IPS-18c (cell line): Measurements from ENCODE around the gene TUBA4B.

Source experiments
- H3K4me3 ChIP-seq: 2 replicates; pipeline ENCODE4 v1.7.0; 2013; ENCODE audit warnings: low read depth, mild to moderate bottlenecking, low read length, moderate library complexity; ENCODE audit not compliant: insufficient read depth
- H3K9me3 ChIP-seq: one replicate; pipeline ENCODE4 v1.6.1; 2013; ENCODE audit warnings: mild to moderate bottlenecking, low read length, moderate library complexity; ENCODE audit not compliant: control insufficient read depth, insufficient read depth

TUBA4B gene

DNA sequence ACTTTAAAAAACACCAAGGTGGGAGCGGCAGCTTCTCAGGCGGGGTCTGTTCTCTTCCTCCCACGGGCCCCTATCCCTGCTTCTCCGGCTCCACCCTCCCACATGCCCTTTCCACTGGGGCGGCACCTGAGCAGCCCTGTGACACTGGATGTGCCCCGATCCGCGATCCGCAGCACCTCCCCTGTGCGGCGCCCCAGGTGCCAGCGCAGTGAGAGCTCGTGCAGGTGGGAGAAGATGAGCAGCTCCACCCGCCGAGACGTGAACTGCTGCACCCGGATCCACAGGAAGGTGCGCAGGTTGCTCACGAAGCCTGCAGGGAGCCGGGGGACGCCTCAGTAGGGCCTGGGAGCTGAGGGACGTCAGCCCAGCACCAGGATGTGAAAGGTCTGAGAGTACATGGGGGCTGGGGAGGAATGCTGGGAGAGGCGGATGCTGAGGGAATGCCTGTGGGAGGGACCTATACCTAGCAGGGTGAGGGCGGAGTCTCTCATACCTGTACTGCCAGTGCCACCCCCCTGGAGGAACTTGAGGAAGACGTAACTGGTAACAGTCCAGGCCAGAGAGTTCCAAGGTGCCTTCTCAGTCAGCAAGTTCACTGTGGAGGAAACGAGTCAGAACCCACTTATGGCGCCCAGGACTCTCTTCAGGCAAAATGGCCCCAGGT lies 37.0 kb upstream of the TUBA4B start:
- Histone ChIP-seq H3K4me3 (no peak overlapping the region), H3K9me3 (no peaks in the 10 kb centered on the region)

DNA sequence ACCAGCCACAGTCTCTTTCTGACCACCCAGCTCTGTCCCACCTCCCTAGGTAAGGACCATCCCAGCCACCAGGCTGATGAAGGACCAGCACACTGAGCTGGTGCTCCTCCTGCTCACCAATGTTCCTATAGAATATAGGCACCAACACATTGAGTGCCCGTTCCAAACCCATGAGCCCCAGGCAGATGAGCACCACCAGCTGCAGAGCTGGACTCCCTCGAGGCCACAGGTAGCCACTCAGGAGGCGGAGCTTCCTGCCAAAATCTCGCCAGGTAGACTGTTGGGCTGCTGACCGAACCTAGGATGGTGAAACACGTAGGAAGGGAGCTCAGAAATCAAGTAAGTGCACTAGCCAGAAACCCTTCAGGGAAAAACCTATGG lies 36.5 kb upstream of the TUBA4B start:
- no peak overlapping the region for H3K4me3 ChIP-seq

GRCh38 chr2:219218217-219218731 lies 34.8 kb upstream of the TUBA4B start:
- Histone ChIP-seq H3K4me3 (peak overlapping the region; percentile 65), H3K9me3 (no peaks in the 10 kb centered on the region)

More for the DNA sequence above, 36.5 kb upstream of the TUBA4B start:
- H3K9me3 ChIP-seq: no peaks in the 10 kb centered on the region

GRCh38 chr2:219218732-219219701 lies 34.0 kb upstream of the TUBA4B start, which contains the start of gene ABCB6:
ABCB6 (minus strand) TSS chr2:219218958; CDS start chr2:219218673, 285 bp downstream.
- Histone ChIP-seq H3K9me3 (no peaks in the 10 kb centered on the region), H3K4me3 (peak within 1 kb of the TSS; percentile 65)

DNA sequence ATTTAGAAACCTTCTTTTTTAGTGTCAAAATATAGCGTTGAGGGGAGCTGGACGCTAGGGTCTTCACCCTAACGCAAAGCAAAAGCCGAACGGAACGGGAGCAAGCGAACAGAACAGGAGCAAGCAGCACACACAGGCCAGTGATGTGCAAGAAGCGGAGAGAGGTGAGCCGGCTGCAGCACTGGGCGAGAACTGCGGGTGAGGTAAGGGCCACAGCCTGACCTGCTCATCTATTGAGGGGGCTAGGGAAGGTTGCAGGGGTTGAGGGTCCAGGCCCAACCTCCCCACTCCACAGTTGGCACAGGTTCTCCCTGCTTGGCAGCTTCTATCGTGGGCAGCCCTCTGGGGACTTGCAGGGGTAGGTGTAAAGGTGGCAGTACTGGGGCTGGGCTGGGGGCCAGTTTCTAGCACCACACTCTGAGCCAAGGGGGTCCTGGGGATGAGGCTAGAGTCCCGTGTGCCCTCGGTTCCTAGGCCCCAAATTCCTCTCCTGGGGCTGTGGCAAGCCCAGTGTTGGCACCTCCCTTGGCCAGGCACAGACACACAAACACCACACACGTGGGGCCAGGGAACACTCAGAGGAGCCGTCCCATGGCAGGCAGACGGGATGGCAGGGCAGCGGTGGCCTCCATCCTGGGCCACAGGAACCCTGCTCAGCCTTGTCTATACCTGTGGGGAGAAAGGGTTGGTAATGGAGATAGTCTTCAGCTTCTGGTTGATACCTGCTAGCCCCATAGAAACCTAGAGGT lies 33.1 kb upstream of the TUBA4B start:
- Histone ChIP-seq H3K4me3 (no peak overlapping the region), H3K9me3 (no peaks in the 10 kb centered on the region)

- no peaks in the 10 kb centered on the region for H3K9me3 ChIP-seq
- no peak overlapping the region for H3K4me3 ChIP-seq
Observed at GRCh38 chr2:219220652-219221402, 32.2 kb upstream of the TUBA4B start.

GRCh38 chr2:219221957-219222518 lies 31.0 kb upstream of the TUBA4B start:
- H3K9me3 ChIP-seq: no peaks in the 10 kb centered on the region
- no peak overlapping the region for H3K4me3 ChIP-seq

DNA sequence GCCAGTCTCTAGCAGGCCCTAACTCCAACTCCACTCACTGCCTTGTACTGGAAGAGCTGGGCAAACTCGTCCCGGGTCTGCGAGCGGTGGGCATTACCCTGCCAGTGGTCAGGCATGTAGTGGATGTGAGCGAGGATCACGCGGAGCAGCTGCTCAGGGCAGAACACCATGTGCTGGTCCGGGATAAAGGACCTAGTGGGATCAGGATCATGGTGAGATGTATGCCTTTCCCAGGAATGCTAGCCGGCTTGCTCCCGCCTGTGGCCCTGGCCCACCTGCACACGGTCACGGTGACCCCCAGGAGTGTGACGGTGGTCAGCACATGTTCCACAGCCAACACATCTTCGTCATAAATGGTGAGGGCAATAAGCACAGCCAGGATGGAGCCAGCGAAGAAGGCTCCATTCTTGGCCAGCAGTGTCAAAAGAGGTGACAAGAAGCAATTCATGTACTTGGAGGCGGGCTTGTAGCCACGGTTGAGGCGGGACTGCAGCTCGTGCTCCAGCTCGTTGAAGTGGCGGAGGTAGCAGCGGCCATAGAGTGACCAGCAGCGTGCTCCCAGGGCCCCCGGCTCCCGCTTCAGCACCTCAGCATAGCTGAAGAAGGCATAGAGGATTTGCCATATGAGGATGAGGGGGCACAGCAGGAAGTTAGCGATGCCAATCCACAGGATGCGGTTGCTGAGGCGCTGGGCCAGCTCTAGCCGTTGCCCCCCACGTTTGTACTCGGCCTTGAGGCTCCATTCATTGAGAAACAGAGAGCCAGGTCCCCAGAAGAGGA lies 29.0 kb upstream of the TUBA4B start:
- Histone ChIP-seq H3K4me3 (no peak overlapping the region), H3K9me3 (no peaks in the 10 kb centered on the region)

DNA sequence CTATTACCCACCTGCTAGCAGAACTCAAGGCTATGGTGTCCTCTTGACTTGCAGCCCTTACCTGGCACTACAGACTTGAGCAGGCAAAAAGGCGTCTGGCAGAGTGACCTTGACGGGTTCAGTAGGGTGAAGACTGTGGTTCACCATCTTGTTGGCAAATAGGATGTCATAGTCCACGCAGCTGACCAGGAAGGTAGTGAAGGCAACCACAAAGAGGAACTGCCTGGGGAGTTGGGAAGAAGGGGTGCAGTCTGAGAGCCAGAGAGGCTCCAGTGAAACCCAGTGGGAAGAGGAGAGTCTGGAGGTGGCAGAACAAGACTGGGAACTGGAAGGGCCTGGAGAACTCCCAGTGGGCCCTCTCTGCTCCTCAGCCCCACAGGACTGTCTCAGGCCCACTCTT lies 27.7 kb upstream of the TUBA4B start:
- H3K9me3 ChIP-seq: no peaks in the 10 kb centered on the region
- no peak overlapping the region for H3K4me3 ChIP-seq

- Histone ChIP-seq H3K4me3 (peak overlapping the region; percentile 88), H3K9me3 (no peaks in the 10 kb centered on the region)
Observed at GRCh38 chr2:219228041-219228910, 24.8 kb upstream of the TUBA4B start.

DNA sequence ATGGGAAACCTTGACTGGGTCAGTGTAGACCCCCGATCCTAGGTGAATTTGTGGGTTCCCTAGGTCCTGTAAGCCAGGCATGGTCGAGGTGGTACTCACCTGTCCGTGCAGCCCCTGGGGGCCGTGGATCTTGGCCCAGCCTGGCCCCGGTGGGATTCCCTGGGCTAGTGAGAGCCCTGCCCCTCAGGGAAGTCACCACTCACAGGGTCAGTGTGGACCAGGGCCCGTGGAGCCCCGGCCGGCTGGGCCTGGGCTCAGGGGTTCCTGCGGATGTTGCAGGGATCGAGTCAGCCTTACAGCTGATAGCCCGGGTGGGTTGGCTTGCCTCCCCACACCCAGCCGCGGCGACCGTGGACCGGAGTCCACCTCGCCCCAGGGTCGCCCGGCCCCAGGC lies 24.1 kb upstream of the TUBA4B start:
- no peaks in the 10 kb centered on the region for H3K9me3 ChIP-seq
- peak overlapping the region; percentile 88 for H3K4me3 ChIP-seq

- Histone ChIP-seq H3K4me3 (peak within 1 kb of the TSS; percentile 88), H3K9me3 (no peaks in the 10 kb centered on the region)
Observed at GRCh38 chr2:219229305-219230058, 23.6 kb upstream of the TUBA4B start, which contains the start of the genes ANKZF1 and ATG9A. ANKZF1 (plus strand) TSS chr2:219229806; CDS start chr2:219230258, 452 bp downstream. ATG9A (minus strand) TSS chr2:219229636; CDS start chr2:219228024, 1,612 bp downstream.

DNA sequence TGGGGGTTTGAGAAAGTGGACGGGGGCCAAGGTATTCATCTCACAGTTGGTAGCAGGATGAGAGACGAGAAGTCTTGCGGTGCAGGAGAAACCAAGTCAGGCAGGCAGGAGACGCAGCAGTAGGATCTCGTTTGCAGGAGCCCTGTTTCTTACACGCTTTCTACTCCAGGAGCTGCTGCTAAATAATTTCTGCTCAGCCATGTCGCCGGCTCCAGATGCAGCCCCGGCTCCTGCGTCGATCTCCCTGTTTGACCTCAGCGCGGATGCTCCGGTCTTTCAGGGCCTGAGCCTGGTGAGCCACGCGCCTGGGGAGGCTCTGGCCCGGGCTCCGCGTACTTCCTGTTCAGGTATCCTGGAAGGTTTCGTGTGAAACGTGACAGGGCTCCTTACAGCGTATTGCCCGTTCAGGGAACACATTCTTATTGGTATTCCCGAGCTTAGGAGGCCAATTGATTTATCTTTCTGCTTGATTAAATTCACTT lies 22.9 kb upstream of the TUBA4B start:
- Histone ChIP-seq H3K4me3 (peak overlapping the region; percentile 88), H3K9me3 (no peaks in the 10 kb centered on the region)

GRCh38 chr2:219234331-219234730 lies 18.7 kb upstream of the TUBA4B start:
- Histone ChIP-seq H3K9me3 (peaks cover 2% of the 10 kb centered on the region), H3K4me3 (no peak overlapping the region)
